Osteoblast (primary cell): Measurements from ENCODE around the gene BLOC1S5. TPM values are rescaled to one million over a fixed set of nuclear protein-coding genes. Genes with fewer than 3 reads are reported as not detected.

ENCODE experiments used
- DNase-seq: peaks from one replicate; pipeline ENCODE4 v3.0.0; 2011; ENCODE audit warnings: low spot score, mixed read lengths; ENCODE audit not compliant: insufficient read length; ENCODE audit errors: missing footprints
- H2AFZ ChIP-seq: 2 replicates; pipeline ENCODE4 v1.6.0; 2011; ENCODE audit warnings: mild to moderate bottlenecking, low read length
- H3K27ac ChIP-seq: 2 replicates; pipeline ENCODE4 v1.5.1; 2011; ENCODE audit warnings: mild to moderate bottlenecking, low read depth, low read length, moderate library complexity
- H3K27me3 ChIP-seq: 2 replicates; pipeline ENCODE4 v1.6.0; 2012; ENCODE audit warnings: mild to moderate bottlenecking, control low read depth, inconsistent platforms, low read length, moderate library complexity; ENCODE audit not compliant: insufficient read depth
- H3K36me3 ChIP-seq: 2 replicates; pipeline ENCODE4 v1.5.1; 2011; ENCODE audit warnings: mild to moderate bottlenecking, low read length, control low read depth, moderate library complexity; ENCODE audit not compliant: insufficient read depth
- H3K4me1 ChIP-seq: 2 replicates; pipeline ENCODE4 v1.5.1; 2011; ENCODE audit warnings: mild to moderate bottlenecking, low read length, control low read depth, moderate library complexity; ENCODE audit not compliant: insufficient read depth
- H3K4me2 ChIP-seq: 2 replicates; pipeline ENCODE4 v1.6.0; 2011; ENCODE audit warnings: mild to moderate bottlenecking, low read length; ENCODE audit not compliant: insufficient read depth
- H3K4me3 ChIP-seq: fragments of 200-600 bp; sonication (generic); 3 replicates; pipeline ENCODE4 v1.5.1; 2012; ENCODE audit warnings: mild to moderate bottlenecking, low read length, inconsistent platforms; ENCODE audit not compliant: insufficient read depth
- H3K79me2 ChIP-seq: 2 replicates; pipeline ENCODE4 v1.6.0; 2012; ENCODE audit warnings: mild to moderate bottlenecking, low read length, control low read depth, inconsistent platforms; ENCODE audit not compliant: insufficient read depth
- H3K9me3 ChIP-seq: 2 replicates; pipeline ENCODE4 v1.5.1; 2011; ENCODE audit warnings: low read depth, low read length, control low read depth
- H4K20me1 ChIP-seq: 2 replicates; pipeline ENCODE4 v1.6.0; 2012; ENCODE audit warnings: mild to moderate bottlenecking, low read length, control low read depth; ENCODE audit not compliant: insufficient read depth
- CTCF ChIP-seq: IDR thresholded peaks from 2 replicates; pipeline ENCODE4 v1.5.1; 2011; ENCODE audit warnings: mild to moderate bottlenecking, low read depth, low read length, moderate library complexity; ENCODE audit errors: extremely low read depth
- total RNA-seq: library from RNA; depleted of rRNA; stranded (reverse); fragments of >200 nt; gene quantifications from 2 replicates; pipeline ENCODE4 v1.2.3, GENCODE V29; 2012

Gene BLOC1S5
- total RNA-seq, 1 donor: 14.1 TPM

- Histone ChIP-seq H3K4me1 (peaks cover 16% of the 10 kb centered on the region), H3K36me3 (no peaks in the 10 kb centered on the region), H3K9me3 (no peaks in the 10 kb centered on the region), H3K4me2 (no peak overlapping the region), H2AFZ (no peak overlapping the region), H3K27me3 (peaks cover 2% of the 10 kb centered on the region), H3K79me2 (peaks cover 35% of the 10 kb centered on the region), H3K27ac (no peak overlapping the region), H4K20me1 (no peaks in the 10 kb centered on the region), H3K4me3 (no peak overlapping the region)
- DNase-seq: no peak
- no peak for TF ChIP-seq CTCF
Measured at GRCh38 chr6:8103726-8104125, 39.5 kb upstream of the BLOC1S5 start.

- Histone ChIP-seq H3K4me3 (peak within 1 kb of the TSS; percentile 90), H3K27me3 (peaks cover 2% of the 10 kb centered on the region), H3K36me3 (no peaks in the 10 kb centered on the region), H3K27ac (peak within 1 kb of the TSS; percentile 64), H2AFZ (peak within 1 kb of the TSS; percentile 93), H3K9me3 (no peaks in the 10 kb centered on the region), H3K4me2 (peak within 1 kb of the TSS; percentile 88), H3K79me2 (peaks cover 46% of the 10 kb centered on the region), H4K20me1 (no peaks in the 10 kb centered on the region), H3K4me1 (peaks cover 8% of the 10 kb centered on the region)
- TF ChIP-seq CTCF: no peak
- DNase-seq: peak; percentile 98
Measured at GRCh38 chr6:8102122-8102958, 38.2 kb upstream of the BLOC1S5 start, which contains the start of gene EEF1E1. Gene EEF1E1, minus strand, starts transcription at chr6:8102548. Its CDS starts 27 bp downstream, at chr6:8102521.

GRCh38 chr6:8100159-8100854 is 36.1 kb upstream of the BLOC1S5 start:
- Histone ChIP-seq H3K27ac (no peak overlapping the region), H3K4me2 (no peak overlapping the region), H2AFZ (no peak overlapping the region), H3K4me3 (no peak overlapping the region), H3K4me1 (peaks cover 8% of the 10 kb centered on the region), H3K27me3 (peaks cover 2% of the 10 kb centered on the region), H3K36me3 (peaks cover 6% of the 10 kb centered on the region), H3K9me3 (no peaks in the 10 kb centered on the region), H3K79me2 (peaks cover 51% of the 10 kb centered on the region), H4K20me1 (no peaks in the 10 kb centered on the region)
- no peak for DNase-seq
- TF ChIP-seq CTCF: no peak

- no peak overlapping the region for H3K27ac ChIP-seq
- no peak overlapping the region for H3K4me2 ChIP-seq
- H3K4me3 ChIP-seq: no peak overlapping the region
- H3K27me3 ChIP-seq: no peaks in the 10 kb centered on the region
- peaks cover 6% of the 10 kb centered on the region for H3K4me1 ChIP-seq
- TF ChIP-seq CTCF: no peak
- DNase-seq: no peak
- no peaks in the 10 kb centered on the region for H3K9me3 ChIP-seq
- no peak overlapping the region for H2AFZ ChIP-seq
- no peaks in the 10 kb centered on the region for H4K20me1 ChIP-seq
- H3K79me2 ChIP-seq: peaks cover 9% of the 10 kb centered on the region
- H3K36me3 ChIP-seq: peaks cover 48% of the 10 kb centered on the region
Measured at GRCh38 chr6:8090650-8091049, 26.5 kb upstream of the BLOC1S5 start.
